Gastroesophageal sphincter (tissue), 4 donors: Measurements from ENCODE around the gene ATP2C2. TPM values are rescaled to one million over a fixed set of nuclear protein-coding genes. Genes with fewer than 3 reads are reported as not detected.

Experiments used
- ATAC-seq: fragments of 150-250 bp; one replicate; pipeline ENCODE4 v1.9.1; 2016; ENCODE audit warnings: mild to moderate bottlenecking, moderate library complexity
- H3K27ac ChIP-seq, 4 donors: fragments of 200-600 bp; sonication (generic) in 3 of 4; 1 replicate in 3 of 4; 2 replicates in 1 of 4; pipeline ENCODE4 v1.5.1; 2016 to 2019
- H3K27me3 ChIP-seq: fragments of 200-600 bp; sonication (generic); one replicate; pipeline ENCODE4 v1.5.1; 2019
- H3K36me3 ChIP-seq, 2 donors: fragments of 200-600 bp; sonication (generic); one replicate each; pipeline ENCODE4 v1.5.1; 2019; ENCODE audit warnings: control low read depth in 1 of 2
- H3K4me1 ChIP-seq, 3 donors: fragments of 200-600 bp; sonication (generic); 1 replicate in 2 of 3; 2 replicates in 1 of 3; pipeline ENCODE4 v1.5.1; 2016 to 2019; ENCODE audit warnings: control low read depth in 2 of 3
- H3K4me3 ChIP-seq, 2 donors: fragments of 200-600 bp; sonication (generic); one replicate each; pipeline ENCODE4 v1.5.1; 2019; ENCODE audit warnings: mild to moderate bottlenecking in 1 of 2, moderate library complexity in 1 of 2
- H3K9me3 ChIP-seq, 3 donors: fragments of 200-600 bp; sonication (generic); one replicate each; pipeline ENCODE4 v1.5.1; 2017 to 2019; ENCODE audit warnings: control low read depth in 2 of 3
- CTCF ChIP-seq, 4 experiments: fragments of 200-600 bp in 2 of 4; fragments of 450-650 bp in 2 of 4; sonication (generic) in 1 of 4; IDR thresholded peaks; one replicate each; pipeline ENCODE4 v1.5.1; 2017 to 2019; ENCODE audit warnings: antibody characterized with exemption in 4 of 4, mild to moderate bottlenecking in 2 of 4, moderate library complexity in 2 of 4
- EP300 ChIP-seq: sonication (generic); formaldehyde crosslinking; IDR thresholded peaks from one replicate; pipeline ENCODE4 v1.6.1; 2017; ENCODE audit warnings: antibody characterized with exemption, mild to moderate bottlenecking
- POLR2A ChIP-seq, 2 donors: fragments of 450-650 bp; IDR thresholded peaks; one replicate each; pipeline ENCODE4 v1.6.1; 2017; ENCODE audit warnings: antibody characterized with exemption in 2 of 2, mild to moderate bottlenecking in 2 of 2, moderate library complexity in 1 of 2
- POLR2AphosphoS5 ChIP-seq: sonication (generic); formaldehyde crosslinking; IDR thresholded peaks from one replicate; pipeline ENCODE4 v1.6.1; 2017; ENCODE audit warnings: antibody characterized with exemption
- WGBS, 2 donors: methylation state at CpG; one replicate each; pipeline ENCODE4 v1.1.5; 2018; ENCODE audit warnings: low coverage in 1 of 2; 5-methylcytosine and 5-hydroxymethylcytosine counted together
- total RNA-seq, 4 donors: library from RNA; depleted of rRNA; stranded (reverse); fragments of >200 nt; gene quantifications; one replicate each; pipeline ENCODE4 v1.1.0, GENCODE V29; 2016

The ATP2C2 gene
- total RNA-seq, 4 donors from 2014 or later = 0.13 to 1.3 (median 0.31) TPM; not detected in 1

- H3K9me3 ChIP-seq = no peaks in the 10 kb centered on the region
- 83 to 91% methylated on average over 4 to 7 of the region's 25 CpGs for whole genome bisulfite sequencing, 2 donors
- TF ChIP-seq EP300 = no peak
- no peak for TF ChIP-seq POLR2A (IDR thresholded peaks at IDR 0.05)
- peaks cover 0 to 92% of the 10 kb centered on the region in 2 donors for H3K36me3 ChIP-seq
- H3K4me1 ChIP-seq = peaks cover 0 to 4% (median 0%) of the 10 kb centered on the region in 3 donors
- no peak for ATAC-seq
- H3K27me3 ChIP-seq = no peaks in the 10 kb centered on the region
- no peak overlapping the region for H3K4me3 ChIP-seq
- no peak overlapping the region for H3K27ac ChIP-seq
Measured at GRCh38 chr16:84482951-84483881, 114.9 kb downstream of the ATP2C2 start.

- 97 to 100% methylated on average over 1 to 7 of the region's 19 CpGs for WGBS, 2 donors
- H3K27me3 ChIP-seq = no peaks in the 10 kb centered on the region
- peaks cover 0 to 4% (median 0%) of the 10 kb centered on the region in 3 donors for H3K4me1 ChIP-seq
- H3K9me3 ChIP-seq = no peaks in the 10 kb centered on the region
- H3K27ac ChIP-seq = no peak overlapping the region
- H3K36me3 ChIP-seq = peaks cover 0 to 92% of the 10 kb centered on the region in 2 donors
- no peak for ATAC-seq
- H3K4me3 ChIP-seq = no peak overlapping the region
- TF ChIP-seq POLR2A (IDR thresholded peaks at IDR 0.05) = no peak
- TF ChIP-seq POLR2AphosphoS5 = no peak
- TF ChIP-seq EP300 = no peak
- no peak for TF ChIP-seq CTCF (IDR thresholded peaks at IDR 0.05)
Measured at GRCh38 chr16:84483882-84484565, 115.7 kb downstream of the ATP2C2 start.

GRCh38 chr16:84484579-84485254 is 116.4 kb downstream of the ATP2C2 start:
- peaks cover 0 to 4% (median 0%) of the 10 kb centered on the region in 3 donors for H3K4me1 ChIP-seq
- H3K9me3 ChIP-seq = no peaks in the 10 kb centered on the region
- H3K36me3 ChIP-seq = peaks cover 0 to 92% of the 10 kb centered on the region in 2 donors
- no peak for ATAC-seq
- H3K27me3 ChIP-seq = no peaks in the 10 kb centered on the region
- H3K4me3 ChIP-seq = no peak overlapping the region
- TF ChIP-seq CTCF (IDR thresholded peaks at IDR 0.05) = peak in 3 of 4 experiments; percentile 78 to 86 (median 80)
- TF ChIP-seq EP300 = no peak
- 31 to 36% methylated on average over 10 to 13 of the region's 15 CpGs for WGBS, 2 donors
- H3K27ac ChIP-seq = no peak overlapping the region

- TF ChIP-seq POLR2AphosphoS5 (no peak), CTCF (IDR thresholded peaks at IDR 0.05) (no peak), EP300 (no peak), POLR2A (IDR thresholded peaks at IDR 0.05) (no peak)
- H3K9me3 ChIP-seq = no peaks in the 10 kb centered on the region
- peaks cover 0 to 90% of the 10 kb centered on the region in 2 donors for H3K36me3 ChIP-seq
- ATAC-seq = no peak
- H3K27me3 ChIP-seq = no peaks in the 10 kb centered on the region
- WGBS, 2 donors = 94 to 96% methylated on average over 9 to 15 of the region's 16 CpGs
- no peak overlapping the region for H3K4me3 ChIP-seq
- H3K27ac ChIP-seq = no peak overlapping the region
- H3K4me1 ChIP-seq = peaks cover 0 to 4% (median 0%) of the 10 kb centered on the region in 3 donors
Measured at GRCh38 chr16:84485255-84486010, 117.1 kb downstream of the ATP2C2 start.
